HCT116 (cell line): ENCODE measurements around the gene ABCF3.

Source experiments
- CEBPB ChIP-seq: IDR thresholded peaks from 2 replicates; pipeline ENCODE4 v1.6.1; 2012; ENCODE audit warnings: low read depth
- JUND ChIP-seq: IDR thresholded peaks from 2 replicates; pipeline ENCODE4 v1.6.1; 2012
- POLR2AphosphoS5 ChIP-seq: IDR thresholded peaks from 2 replicates; pipeline ENCODE4 v1.6.1; 2011; ENCODE audit warnings: mild to moderate bottlenecking, low read depth, low read length, moderate library complexity

DNA sequence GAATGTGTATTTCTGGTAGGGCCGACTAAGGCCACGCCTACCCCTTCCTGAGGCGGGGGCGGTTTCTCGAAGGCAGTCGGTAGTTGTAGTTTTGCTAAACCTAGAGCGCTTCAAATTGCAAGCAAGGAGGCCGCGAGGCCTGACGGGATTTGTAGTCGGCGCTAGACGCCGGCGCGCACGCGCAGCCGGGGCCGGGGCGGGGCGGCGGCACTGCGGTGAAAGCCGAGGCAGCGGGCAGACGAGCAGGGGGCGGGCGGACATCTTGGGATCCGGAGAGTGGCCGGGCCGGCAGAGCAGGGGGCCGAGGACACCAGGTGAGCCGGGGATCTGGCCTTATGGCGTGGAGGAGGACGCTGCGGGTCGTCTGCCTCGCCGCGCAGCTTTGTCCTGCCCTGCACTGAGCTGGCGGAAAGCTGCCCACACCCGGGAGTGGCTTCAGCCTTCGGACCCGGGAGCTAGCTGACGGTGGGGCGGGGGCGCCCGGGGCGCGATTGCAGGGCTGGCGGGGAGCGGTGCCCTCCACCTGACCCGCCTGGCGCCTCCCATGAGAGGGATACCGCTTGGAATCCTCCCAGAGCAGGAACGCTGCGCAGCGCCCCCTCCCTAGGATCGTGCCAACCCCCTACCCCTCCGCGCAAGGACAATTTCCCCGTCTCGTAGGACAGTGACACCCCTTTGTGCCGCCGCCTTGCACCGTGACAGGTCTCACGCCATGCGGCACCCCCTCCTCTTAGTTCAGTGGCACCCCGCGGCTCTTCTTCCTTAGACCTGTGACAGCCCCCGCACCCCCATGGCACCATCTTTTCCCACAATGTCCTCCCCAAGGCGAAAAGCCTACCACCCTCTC lies 11.1 kb upstream of the ABCF3 start, which contains the start of gene AP2M1:
- TF ChIP-seq POLR2AphosphoS5, result peak; percentile 94
- TF ChIP-seq CEBPB, result no peak
- no peak for TF ChIP-seq JUND
